Ovary (tissue), 9 donors: ENCODE data around the gene GGCX. TPM values are rescaled to one million over a fixed set of nuclear protein-coding genes. Genes with fewer than 3 reads are reported as not detected.
"Not testable (repeated sequence)": the region's sequence is repeated elsewhere in the genome, so short reads cannot be mapped to it uniquely, and the experiment has no call there.

Experiments used
- DNase-seq, 5 donors: peaks; one replicate each; pipeline ENCODE4 v3.0.0-alpha.2; 2019 to 2020
- H3K27ac ChIP-seq, 2 donors: fragments of 200-600 bp; one replicate each; pipeline versions ENCODE4 v1.5.1 to v1.8.0; 2019 to 2022
- H3K27me3 ChIP-seq: fragments of 200-600 bp; one replicate; pipeline ENCODE4 v1.8.0; 2022
- H3K36me3 ChIP-seq: fragments of 200-600 bp; sonication (generic); one replicate; pipeline ENCODE4 v1.5.1; 2019
- H3K4me1 ChIP-seq: one replicate; pipeline ENCODE4 v1.8.1; 2013; ENCODE audit warnings: mild to moderate bottlenecking, moderate library complexity; ENCODE audit not compliant: insufficient read depth
- H3K4me3 ChIP-seq: fragments of 200-600 bp; sonication (generic); one replicate; pipeline ENCODE4 v1.5.1; 2017
- H3K9me3 ChIP-seq, 2 donors: fragments of 200-600 bp in 1 of 2; sonication (generic) in 1 of 2; one replicate each; pipeline versions ENCODE4 v1.5.1 to v1.8.1; 2013 to 2019; ENCODE audit warnings: mild to moderate bottlenecking in 1 of 2, moderate library complexity in 1 of 2
- CTCF ChIP-seq, 3 donors: fragments of 450-650 bp in 2 of 3; fragments of 200-600 bp in 1 of 3; IDR thresholded peaks; one replicate each; pipeline versions ENCODE4 v1.5.1 to v1.8.0; 2016 to 2022; ENCODE audit warnings: antibody characterized with exemption in 3 of 3, mild to moderate bottlenecking in 1 of 3
- EP300 ChIP-seq: sonication (generic); formaldehyde crosslinking; IDR thresholded peaks from one replicate; pipeline ENCODE4 v1.6.1; 2017; ENCODE audit warnings: antibody characterized with exemption
- POLR2A ChIP-seq: fragments of 450-650 bp; IDR thresholded peaks from one replicate; pipeline ENCODE4 v1.6.1; 2017; ENCODE audit warnings: antibody characterized with exemption, mild to moderate bottlenecking, moderate library complexity
- WGBS, 3 donors: extraction: QIAGEN DNeasy Blood & Tissue Kit in 1 of 3; methylation state at CpG; one replicate each; pipeline versions ENCODE4 v1.1.5 to v1.1.7; 2013 to 2017; 5-methylcytosine and 5-hydroxymethylcytosine counted together
- intact Hi-C, 4 donors: fragments of 100-400 bp; cut with DNase I; formaldehyde crosslinking; loops; one replicate each; pipeline versions ENCODE4 v1.11.0 to v1.15.1; 2022 to 2023
- polyA plus RNA-seq, 2 donors: library from polyadenylated mRNA; stranded (reverse); fragments of 200-250 nt in 1 of 2; fragments of 350-450 nt in 1 of 2; fragmentation: Illumina TruSeq in 1 of 2; extraction: RNeasy Lipid Tissue Mini Kit (QIAGEN cat#74804) in 1 of 2; gene quantifications; one replicate each; pipeline ENCODE4 v1.2.3, GENCODE V29; 2013 to 2014
- total RNA-seq, 7 donors: library from RNA; depleted of rRNA in 2 of 7; stranded (reverse); fragments of >200 nt in 2 of 7; fragmentation: NEBNext Ultra II Directional in 3 of 7; extraction: Animal tissue kit (Norgen Biotek cat#: 25700) in 3 of 7; gene quantifications; one replicate each; pipeline versions ENCODE4 v1.1.0 to v1.2.4, GENCODE V29; 2016 to 2023
- donor health status: DM: no; HTN: no; CAD: no; lungs with moderate emphysema.
- donor health status: DM: no; HTN: no; CAD: no.
- donor health status: Bipolar disorder and iron deficiency.
- donor health status: DM: yes; HTN: yes; CAD: no.
- donor health status: DM: no; HTN: no; CAD: no.
- donor health status: DM: yes; HTN: yes; CAD: no.

Gene GGCX
- total and polyA plus RNA-seq, 9 donors = 14.2 to 35.5 (median 33.3) TPM

GRCh38 chr2:85566265-85566664, 5.0 kb upstream of the GGCX start:
- no peak overlapping the region for H3K27ac ChIP-seq
- no peak for DNase-seq
- intact Hi-C loops = no loop called here
- 84 to 85% (median 84%) methylated on average over 4 of the region's 4 CpGs for WGBS, 3 donors
- H3K27me3 ChIP-seq = no peaks in the 10 kb centered on the region
- peaks cover 2% of the 10 kb centered on the region for H3K4me1 ChIP-seq
- no peak overlapping the region for H3K4me3 ChIP-seq
- TF ChIP-seq POLR2A (no peak), EP300 (no peak), CTCF (IDR thresholded peaks at IDR 0.05) (no peak)
- H3K9me3 ChIP-seq = no peaks in the 10 kb centered on the region
- H3K36me3 ChIP-seq = no peaks in the 10 kb centered on the region

- H3K9me3 ChIP-seq = no peaks in the 10 kb centered on the region
- H3K36me3 ChIP-seq = no peaks in the 10 kb centered on the region
- TF ChIP-seq EP300 (no peak), CTCF (IDR thresholded peaks at IDR 0.05) (no peak)
- 80 to 83% (median 81%) methylated on average over 5 of the region's 5 CpGs for WGBS, 3 donors
- intact Hi-C loops = no loop called here
- H3K4me1 ChIP-seq = peaks cover 6% of the 10 kb centered on the region
- no peak overlapping the region for H3K27ac ChIP-seq
- no peak overlapping the region for H3K4me3 ChIP-seq
- no peak for DNase-seq
- no peaks in the 10 kb centered on the region for H3K27me3 ChIP-seq
These were observed 2.9 kb upstream of the GGCX start for GRCh38 chr2:85564144-85564563.

GRCh38 chr2:85560812-85561279, 447 bp downstream of the GGCX start:
- peak overlapping the region; percentile 94 for H3K4me3 ChIP-seq
- TF ChIP-seq CTCF (IDR thresholded peaks at IDR 0.05) (no peak), POLR2A (no peak), EP300 (no peak)
- peak overlapping the region; percentile 18 to 65 for H3K27ac ChIP-seq
- no peaks in the 10 kb centered on the region for H3K36me3 ChIP-seq
- WGBS, 3 donors = 1 to 3% (median 2%) methylated on average over 14 of the region's 14 CpGs
- no peaks in the 10 kb centered on the region for H3K9me3 ChIP-seq
- peaks cover 6% of the 10 kb centered on the region for H3K4me1 ChIP-seq
- DNase-seq = no peak
- intact Hi-C loops = no loop called here
- no peaks in the 10 kb centered on the region for H3K27me3 ChIP-seq

- Histone ChIP-seq H3K27ac (peak overlapping the region in 1 of 2 donors; percentile 65), H3K4me3 (peak overlapping the region; percentile 94)
- H3K27me3 ChIP-seq, H3K4me1 ChIP-seq, H3K36me3 ChIP-seq, DNase-seq, intact Hi-C loops, H3K9me3 ChIP-seq: not testable (repeated sequence)
- WGBS, 3 donors = 75 to 81% (median 78%) methylated on average over 12 of the region's 12 CpGs
These were observed 928 bp downstream of the GGCX start for GRCh38 chr2:85560403-85560726.

GRCh38 chr2:85558160-85558559, 3.1 kb downstream of the GGCX start:
- no peaks in the 10 kb centered on the region for H3K27me3 ChIP-seq
- no peak overlapping the region for H3K27ac ChIP-seq
- no peak for DNase-seq
- 92 to 98% (median 93%) methylated on average over 1 of the region's 1 CpG for WGBS, 3 donors
- H3K36me3 ChIP-seq = no peaks in the 10 kb centered on the region
- no peaks in the 10 kb centered on the region for H3K9me3 ChIP-seq
- peaks cover 6% of the 10 kb centered on the region for H3K4me1 ChIP-seq
- TF ChIP-seq EP300 = no peak
- no peak for TF ChIP-seq POLR2A
- TF ChIP-seq CTCF (IDR thresholded peaks at IDR 0.05) = no peak
- intact Hi-C loops = loop anchor here in 1 of 4 donors (10.0 kb wide), 1 partner anchor 423 kb away; the partner anchor contains the start of gene TCF7L1
- H3K4me3 ChIP-seq = no peak overlapping the region
